Inflammatory macrophage treated with lipopolysaccharide for 1 hour (primary cell): ENCODE results near the gene DGCR8.

ENCODE experiments used
- DNase-seq, 2 donors: peaks; one replicate each; pipeline ENCODE4 v3.0.0-alpha.2; 2020 to 2022

The DGCR8 gene

DNA sequence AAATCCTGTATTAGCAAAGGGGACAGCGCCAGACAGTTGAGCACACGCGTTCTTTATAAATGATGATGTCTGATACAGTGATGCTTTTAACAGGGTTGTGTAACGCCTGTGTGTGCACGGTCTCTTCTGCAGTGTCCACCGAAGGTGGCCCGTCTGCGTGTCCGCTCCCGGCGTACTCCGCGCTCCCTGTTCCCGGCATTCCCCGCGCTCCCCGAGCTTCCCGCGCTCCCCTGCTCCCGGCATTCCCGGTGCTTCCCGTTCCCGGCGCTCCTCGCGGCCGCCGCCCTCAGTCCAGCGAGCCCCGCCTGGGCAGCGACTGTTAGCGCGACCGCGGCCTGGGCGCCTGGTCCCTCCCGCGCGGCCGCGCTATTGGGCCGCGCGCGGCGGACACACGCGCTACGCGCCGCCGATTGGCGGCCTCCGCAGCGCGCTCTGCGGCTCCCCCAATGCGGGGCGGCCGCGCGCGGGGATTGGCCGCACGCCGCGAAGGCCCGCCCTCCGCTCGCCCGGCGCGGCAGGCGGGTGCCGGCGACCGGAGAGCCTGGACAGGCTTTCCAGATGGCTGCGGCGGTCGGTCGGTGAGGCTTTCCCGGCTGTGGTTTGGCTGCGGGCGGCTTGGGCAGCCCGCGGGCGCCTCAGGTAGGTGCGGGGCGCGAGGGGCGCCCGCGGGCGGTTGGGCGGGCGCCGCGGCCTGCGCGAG, at the start of gene DGCR8:
Gene DGCR8, plus strand, starts transcription at position 497 of the 700 bp plus-strand sequence. CDS start 5,723 bp downstream, outside the sequence.
- peak; percentile 85 to 87 for DNase-seq

DNA sequence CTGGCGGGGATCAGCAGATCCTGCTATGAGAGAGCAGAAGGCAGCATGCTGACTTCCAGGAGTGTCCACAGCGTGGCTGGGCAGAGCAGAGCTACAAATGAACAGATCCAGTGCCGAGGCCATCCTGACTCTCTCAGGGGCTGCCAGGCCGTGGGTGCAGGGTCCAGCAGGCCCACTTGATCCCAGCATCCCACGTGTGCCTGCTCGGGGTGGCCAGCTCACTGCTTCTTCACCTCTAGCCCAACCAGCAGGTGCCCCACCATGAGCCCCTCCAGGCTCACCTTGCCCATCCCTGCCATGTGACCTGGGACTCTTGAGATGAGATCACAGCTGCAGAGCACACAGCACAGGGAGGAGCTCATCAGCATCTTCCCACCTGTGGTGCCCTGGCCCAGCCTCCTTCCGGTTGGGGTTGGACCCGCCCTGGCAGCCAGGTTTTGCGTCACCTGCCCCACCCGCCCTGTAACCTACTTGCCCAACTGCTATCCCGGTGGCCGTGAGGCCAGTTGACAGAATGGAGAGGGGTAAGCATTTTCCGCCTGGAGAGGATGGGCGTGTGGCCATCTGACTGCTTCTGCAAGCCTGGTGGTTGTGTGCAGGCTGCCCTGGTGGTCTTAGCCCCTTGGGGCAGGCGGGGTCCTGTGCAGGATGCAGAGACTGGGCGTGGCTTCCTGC, 48.2 kb upstream of the DGCR8 start:
- no peak for DNase-seq

DNA sequence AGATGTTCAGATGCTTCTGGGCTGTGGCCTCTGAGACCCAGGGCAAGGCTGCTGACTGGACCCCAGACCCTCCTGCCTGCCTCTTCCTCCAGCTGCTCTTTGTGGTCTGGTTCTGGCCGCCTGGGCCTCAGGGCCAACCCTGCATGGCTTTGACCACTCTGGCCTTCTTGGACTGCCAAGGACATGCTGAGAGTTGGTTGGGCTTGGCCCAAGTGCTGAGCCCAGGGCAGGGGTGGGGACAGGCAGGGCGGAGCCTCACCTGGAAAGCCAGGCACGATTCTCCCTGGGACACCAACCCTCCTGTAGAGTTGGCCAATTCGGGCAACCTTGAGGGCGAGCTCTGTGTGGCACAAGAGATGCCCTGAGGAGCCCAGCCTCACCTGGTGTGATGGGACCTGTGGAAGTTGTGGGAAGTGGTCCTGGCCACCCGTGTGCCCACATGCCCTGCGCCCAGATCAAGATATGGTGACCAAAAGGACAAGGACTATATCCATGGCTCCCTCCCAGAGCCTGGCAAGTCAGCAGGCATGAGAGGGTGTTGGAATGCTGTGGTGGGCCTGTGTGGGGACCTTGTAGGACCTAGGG, 47.5 kb upstream of the DGCR8 start:
- no peak for DNase-seq

DNA sequence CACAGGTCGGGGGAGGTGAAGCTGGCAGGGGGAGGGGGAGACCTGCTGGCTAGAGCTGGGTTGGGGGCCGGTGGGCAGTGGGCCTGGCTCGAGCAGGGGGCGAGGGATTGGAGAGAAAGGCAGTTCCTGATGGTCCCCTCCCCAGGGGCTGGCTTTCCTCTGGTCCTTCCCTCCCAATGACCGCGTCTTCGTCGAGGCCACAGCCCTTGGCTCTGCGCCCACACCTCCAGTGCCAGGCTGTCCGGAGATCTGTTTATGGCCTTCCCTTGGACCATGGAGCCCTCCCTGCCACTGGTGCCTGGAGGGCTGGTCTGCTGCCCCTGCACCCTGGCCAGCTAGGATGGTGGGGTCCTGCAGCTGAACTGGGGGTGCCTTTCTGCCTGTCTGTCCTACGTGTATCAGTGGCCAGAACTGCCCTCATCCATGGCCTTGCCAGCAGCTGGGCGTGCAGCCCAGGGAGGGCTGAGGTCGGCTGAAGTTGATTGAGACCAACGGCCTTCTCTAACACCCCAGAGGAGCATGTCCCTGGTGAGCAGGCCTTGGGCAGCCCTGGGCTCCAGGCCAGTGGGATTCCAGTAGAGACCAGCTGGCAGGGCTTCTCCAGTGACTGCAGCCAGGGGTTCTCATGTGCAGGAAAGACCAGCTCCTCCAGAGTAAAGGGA, 46.9 kb upstream of the DGCR8 start:
- DNase-seq = no peak

DNA sequence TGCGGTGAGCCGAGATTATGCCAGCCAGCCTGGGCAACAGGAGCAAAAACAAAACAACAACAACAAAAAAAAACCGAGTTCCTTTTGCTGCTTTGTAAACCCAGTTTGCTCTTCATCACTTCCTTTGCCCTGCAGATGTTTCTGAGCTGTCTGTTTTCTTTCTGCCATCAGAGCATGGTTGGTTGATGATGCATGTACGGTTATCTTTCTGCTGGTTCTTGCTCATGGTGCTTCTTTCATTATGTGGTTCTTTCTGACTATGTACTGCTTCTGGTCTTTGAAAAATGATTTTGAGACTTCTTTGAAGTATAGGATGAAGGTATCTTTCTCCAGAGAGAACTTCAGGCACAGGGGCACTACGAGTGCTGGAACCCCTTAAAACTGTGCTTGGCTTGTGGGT, 45.9 kb upstream of the DGCR8 start:
- no peak for DNase-seq

DNA sequence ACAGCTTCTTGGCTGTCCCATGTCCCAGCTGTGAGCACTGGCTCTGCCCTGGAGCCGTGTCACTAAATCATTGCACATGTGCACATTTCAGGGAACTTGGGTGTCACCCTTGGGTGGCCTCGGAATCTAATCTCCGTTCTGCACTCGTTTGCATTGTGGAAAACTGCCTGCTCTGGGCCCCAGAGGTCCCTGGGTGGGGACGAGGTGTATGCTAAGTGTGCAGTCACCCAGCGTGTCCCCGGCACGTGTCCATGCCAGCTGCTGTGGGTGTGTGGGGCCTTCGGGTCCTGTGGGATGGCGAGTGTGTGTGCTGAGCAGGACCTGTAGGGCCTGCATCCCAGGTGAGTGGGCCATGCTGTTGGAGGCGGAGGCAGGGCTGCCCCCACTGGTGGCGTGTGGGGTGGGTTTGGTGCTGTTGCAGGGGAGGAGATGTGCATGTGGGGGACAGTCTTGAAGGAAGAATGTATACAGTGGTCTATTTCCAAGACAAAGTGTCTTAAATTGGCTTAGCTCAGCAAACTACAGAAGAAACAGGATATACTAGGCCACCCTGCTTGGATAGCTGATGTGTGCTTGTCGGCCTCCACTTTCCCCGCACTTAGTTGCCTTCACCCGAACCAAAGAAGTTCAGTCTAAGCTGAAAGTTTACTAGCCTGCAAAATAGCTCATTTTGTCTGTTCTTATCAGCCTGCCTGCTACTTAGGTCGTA, 44.5 kb upstream of the DGCR8 start:
- DNase-seq = no peak

DNA sequence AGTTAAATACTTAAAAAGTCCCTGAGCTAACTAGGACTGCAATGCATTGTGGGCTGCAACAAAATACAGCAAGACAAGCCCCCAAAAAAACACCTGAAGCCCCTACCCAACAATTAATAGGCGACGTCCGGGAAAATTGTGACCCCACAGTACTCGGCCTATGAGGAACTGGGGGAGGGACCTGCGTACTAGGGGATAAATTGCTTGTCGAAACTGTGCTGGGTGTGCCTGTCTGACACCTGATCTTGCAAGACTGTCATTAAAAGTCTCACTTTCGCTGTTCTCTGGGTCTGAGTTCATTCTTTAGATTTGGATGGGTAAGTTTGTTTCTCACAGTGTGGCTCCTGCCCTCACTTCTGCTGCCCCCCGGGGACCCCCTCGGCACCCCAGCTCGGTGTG, 44.0 kb upstream of the DGCR8 start:
- DNase-seq = no peak

DNA sequence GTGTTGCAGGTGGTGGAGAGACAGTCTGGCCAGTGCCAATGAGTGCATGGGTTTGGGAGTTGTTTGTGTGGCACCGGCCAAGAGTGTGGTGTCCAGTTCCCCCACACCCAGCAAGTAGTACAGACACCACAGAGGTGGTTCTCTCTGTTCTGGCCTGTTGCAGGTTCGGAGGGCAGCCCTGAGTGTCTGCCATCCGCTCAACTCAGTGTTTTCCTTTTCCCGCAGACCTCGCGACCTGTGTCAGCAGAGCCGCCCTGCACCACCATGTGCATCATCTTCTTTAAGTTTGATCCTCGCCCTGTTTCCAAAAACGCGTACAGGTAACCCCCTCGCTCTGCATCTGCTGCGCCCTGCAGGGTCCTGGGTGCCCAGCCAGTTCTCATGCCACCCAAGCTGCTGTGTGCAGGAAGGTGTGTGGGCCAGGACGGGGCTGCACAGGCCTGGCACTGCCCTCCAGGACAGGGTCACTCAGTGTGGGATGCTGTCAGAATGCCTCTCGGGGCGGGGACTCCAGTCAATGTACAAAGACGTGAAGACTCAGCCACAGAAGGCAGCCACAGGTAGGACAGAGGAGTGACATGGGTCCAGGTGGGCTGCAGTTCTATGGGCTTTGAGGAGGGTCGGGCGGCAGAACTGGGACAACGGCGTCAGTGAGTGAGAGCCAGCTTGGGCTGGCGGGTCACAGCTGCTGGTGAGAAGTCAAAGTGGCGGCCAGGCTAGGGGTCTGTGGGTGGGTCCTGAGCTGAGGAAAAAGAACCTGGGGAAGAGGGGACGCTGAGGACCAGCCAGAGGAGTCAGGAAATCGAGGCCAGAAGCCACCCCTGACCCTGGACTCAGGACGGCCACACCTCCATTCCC, 43.3 kb upstream of the DGCR8 start:
- no peak for DNase-seq

DNA sequence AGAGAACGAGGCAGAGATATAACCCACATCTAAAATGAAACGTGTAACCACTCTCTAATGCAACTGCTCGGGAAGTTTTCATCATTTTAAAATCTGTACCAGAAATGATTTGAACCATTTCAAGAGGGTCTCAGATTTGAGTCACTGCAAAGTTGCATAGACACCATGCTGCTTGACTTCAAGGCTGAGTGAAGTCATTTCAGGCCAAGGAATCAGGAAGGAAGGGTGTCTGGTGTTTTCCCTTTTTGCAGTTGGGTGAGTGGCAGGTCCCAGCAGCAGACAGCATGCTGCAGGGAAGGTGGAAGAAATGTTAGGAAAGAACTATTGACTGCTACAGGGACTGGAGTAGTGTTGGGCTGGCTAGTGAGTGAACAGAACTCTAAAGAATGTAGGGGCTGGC, 42.6 kb upstream of the DGCR8 start:
- peak in 1 of 2 donors; percentile 49 for DNase-seq

DNA sequence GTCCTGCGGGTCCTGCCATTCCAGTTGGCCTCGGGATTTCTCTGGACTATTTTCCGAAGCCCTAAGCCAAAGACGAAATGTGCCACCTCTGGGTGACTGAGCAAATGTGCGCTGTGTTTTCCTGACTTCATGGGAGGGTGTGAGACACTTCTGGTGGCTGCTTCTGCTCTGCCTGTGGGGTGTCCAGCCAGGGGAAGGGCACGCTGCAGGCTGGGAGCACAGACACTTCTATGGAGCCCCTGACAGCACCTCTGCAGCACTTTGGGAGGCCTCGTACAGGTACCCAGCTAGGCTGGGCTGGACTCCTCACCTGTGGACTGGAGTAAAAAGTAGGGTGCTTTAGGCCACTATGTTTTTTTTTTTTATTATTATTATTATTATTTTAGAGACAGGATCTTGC, 41.5 kb upstream of the DGCR8 start:
- no peak for DNase-seq

DNA sequence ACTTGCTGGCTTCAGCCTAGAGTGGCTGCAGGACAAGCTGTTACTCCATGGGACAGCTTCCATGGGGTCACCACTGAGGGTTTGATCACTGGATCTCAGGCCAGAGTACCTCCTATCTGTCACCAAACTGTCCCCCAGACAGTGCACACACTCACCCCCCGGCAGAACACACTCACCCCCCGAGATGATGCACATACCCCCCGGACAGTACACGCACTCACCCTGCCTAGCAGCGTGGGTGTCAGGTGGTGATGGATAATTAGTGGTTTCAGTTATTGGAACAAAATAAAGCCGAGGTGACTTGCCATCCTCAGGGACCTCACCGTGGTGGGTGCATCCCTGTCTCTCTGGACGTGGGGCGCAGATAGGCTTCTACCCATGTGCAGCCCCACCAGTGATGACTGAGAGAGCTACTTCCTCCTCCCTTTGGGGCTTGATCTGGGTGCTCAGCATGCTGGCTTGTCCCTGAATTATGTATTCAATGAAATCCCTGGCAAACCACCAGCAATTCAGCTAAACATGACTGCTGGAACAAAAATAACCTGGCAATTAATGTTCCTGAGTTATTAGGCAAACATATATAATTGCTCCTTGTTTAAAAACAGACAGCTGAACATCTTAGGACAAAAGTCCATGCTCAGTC, 40.2 kb upstream of the DGCR8 start:
- DNase-seq = no peak

DNA sequence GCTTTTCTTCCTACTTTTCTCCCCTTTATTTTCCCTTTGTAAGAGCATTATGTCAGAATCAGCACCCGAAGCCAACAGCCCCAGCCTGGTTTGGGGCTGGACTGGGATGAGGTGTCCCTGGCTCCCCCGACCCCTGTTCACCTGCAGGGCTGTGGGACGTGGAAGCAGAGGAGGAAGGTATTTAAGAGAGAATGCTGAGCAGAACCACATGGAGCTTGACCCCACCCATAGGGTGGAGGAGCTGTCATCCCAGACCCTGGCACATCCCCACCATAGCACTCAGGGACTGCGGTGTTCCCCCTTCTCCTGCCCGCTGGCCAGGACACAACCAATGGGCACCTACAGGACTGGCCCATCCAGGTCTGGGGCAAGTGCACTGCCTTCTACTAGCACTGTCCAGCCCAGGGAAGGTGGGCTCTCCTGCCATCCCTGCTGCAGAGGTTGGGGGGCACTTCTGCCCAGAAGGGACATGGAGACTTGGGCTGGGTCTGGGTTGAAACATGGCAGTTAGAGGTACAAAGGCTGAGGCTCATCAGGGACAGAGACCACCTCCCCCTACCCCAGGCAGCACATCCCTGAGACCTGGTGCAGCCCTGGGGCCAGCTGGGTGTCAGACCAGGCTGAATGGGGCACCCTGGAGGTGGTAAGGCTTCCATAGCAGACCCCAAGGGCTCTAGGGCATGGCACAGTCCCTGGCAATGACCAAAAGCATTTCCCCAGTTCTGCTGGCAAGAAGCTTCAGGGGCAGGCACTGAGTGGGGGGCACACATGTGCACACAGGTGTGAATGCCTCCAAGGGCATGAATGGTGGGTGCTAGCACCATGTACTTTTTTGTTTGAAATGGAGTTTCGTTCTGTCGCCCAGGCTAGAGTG, 39.5 kb upstream of the DGCR8 start:
- DNase-seq = no peak

DNA sequence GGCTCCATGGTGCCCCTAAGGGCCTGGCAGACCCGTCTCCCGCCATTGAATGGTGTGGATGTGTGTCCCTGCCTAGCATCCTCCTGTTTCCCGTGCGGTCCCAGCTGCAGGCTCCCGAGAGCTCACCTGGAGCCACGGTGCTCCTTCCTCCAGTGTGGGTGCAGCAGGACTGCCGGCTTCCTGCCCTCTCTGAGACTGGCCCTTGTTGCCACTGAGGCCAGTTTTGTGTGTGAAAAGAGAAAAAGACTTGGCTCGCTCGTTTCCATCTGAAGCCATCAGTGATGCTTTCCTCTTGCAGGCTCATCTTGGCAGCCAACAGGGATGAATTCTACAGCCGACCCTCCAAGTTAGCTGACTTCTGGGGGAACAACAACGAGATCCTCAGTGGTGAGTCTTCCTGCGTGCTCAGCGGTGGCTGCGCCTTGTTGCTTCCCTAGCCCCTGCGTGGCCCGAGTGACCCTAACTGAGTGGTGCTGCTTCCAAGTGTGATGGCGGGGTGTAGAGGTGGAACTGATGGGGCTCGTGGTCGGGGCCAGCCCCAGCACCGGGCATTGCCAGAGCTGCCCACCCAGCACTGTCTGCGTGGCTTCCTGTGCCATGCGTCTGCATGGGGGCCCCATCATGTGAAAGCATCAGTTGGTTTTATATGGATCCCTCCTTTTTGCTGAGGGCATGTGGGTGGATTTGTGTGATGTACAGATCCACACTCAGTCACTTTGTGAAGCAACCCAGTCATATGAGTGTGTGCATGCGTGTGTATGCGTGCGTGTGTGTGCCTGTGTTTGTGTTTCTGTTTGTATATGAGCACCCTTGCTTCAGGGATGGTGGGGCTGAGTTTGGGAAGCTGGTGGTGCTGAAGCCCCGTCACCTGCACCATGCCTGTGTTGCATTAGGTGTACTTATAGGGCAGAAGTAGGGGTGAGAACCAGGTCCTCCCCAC, 36.7 kb upstream of the DGCR8 start:
- DNase-seq = no peak

DNA sequence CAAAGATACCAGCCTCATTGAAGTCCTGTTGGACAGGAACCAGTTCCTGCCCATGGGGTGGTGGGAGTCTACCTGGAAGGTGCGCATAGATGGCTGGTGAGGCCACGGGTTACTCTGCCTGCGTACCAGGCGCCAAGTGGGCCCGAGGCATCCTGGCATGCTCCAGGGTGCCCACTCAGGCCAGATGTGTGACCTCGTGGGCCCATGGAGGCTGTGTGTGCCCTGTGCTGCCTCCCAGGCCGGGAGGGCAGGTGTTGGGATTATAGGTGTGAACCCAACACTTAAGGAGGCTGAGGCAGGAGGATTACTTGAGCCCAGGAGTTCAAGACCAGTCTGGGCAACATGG, 36.1 kb upstream of the DGCR8 start:
- DNase-seq = no peak

DNA sequence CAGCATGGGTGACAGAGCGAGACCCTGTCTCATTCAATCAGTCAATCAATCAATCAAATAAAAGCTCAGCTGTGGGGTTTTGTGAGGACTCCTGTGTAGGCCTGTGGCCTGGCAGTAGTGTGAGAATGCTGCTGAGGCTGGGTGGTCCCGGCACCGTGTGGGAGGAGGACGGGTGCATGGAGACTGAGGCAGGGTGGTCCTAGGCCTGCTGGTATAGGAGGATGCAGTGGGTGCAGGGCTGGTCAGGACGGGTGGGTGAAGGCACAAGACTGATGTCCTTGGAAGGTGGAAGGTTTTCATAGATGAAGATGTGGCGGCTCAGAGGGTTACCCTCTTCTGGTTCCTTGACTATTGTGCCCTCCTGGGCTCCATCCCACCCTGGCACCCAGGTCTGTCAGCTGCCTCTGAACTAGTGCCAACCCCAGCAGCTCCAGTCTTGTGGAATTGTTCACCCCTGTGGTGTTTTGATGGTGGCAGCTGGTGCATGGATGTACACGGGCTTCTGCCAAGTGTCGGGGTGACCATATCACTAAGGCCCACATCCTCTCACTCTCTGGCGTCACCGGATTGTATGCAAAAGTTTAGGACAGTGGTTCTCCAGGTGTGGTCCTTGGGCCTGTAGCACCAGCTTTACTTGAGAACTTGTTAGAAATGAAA, 35.4 kb upstream of the DGCR8 start:
- DNase-seq = no peak

DNA sequence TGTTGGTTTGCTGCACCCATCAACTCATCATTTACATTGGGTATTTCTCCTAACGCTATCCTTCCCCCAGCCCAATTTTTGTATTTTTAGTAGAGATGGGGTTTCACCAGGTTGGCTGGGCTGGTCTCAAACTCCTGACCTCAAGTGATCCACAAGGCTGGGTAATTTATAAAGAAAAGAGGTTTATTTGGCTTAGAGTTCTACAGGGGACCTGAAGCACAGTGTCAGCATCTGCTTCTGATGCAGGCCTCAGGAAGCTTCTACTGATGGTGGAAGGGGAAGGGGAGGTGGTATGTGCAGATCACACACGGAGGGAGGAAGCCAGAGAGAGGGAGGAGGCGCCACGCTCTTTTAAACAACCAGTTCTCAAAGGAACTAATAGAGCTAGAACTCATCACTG, 33.3 kb upstream of the DGCR8 start:
- no peak for DNase-seq

DNA sequence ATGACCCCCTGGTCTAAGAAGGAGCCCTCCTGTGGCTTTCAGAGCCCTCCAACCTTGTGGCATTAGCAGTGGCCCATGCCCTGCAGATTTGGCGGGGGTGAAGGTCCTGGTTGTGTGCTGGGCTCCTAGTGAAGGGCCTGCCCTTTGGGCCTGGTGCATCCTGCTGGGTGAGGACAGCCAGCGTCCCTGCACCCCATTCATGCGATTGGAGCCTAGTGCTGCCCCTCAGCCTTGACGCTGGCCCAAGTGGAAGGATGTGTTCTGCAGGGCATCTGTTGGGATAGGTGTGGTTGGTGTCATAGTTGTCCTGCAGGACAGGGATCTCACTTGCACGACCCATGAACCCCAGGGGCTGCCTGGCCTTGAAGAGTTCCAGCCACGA, 28.1 kb upstream of the DGCR8 start:
- no peak for DNase-seq

DNA sequence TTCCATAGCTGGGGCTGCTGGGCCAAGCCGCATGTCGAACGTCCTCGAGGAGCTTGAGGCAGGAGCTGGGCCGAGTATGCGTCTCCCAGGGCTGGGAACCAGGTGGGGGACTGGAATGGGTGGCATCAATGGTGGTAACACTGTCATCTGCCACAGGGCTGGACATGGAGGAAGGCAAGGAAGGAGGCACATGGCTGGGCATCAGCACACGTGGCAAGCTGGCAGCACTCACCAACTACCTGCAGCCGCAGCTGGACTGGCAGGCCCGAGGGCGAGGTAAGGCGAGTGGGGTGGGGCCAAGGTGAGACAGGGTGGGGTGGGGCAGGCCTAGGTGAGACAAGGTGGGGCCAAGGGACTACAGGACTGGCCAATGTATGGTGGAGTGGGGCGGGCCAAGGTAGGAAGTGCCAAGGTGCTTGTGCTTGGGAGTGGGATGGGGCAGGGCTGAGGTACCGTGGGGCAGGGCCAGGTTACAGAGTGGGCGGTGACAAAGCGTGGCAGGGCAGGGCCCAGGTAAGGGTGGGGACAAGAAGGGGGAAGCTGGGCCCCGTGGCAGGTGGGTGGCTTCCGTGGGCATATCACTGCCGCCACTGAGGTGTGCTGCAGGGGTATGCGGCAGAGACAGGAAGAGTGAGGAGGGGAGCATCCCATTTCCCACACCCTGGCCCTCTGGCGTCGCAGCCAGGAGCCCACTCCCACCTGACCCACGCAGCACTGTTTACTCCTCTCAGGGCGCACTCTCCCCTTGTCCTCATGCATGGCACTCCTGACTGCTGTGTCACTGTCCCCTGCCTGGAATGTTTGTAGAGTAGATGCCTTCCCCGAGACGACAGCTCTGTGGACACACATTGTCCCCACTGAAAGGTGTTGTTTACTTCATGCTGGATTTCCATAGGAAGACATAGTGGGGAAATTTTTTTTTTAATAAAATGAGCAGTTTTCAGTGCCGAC, 27.5 kb upstream of the DGCR8 start:
- no peak for DNase-seq
